HG02943 (cell line): Measurements from ENCODE around the gene CDH9.

ENCODE experiments used
- ATAC-seq: cut with Tn5 transposase; IDR thresholded peaks from one replicate; pipeline ENCODE4 v1.9.1; 2021; ENCODE audit warnings: mild to moderate bottlenecking, low read depth, moderate library complexity; ENCODE audit not compliant: unreplicated experiment

CDH9 gene

GRCh38 chr5:26843677-26844076 is 194.7 kb downstream of the CDH9 start:
- no peak for ATAC-seq

- no peak for ATAC-seq
These were observed 204.8 kb downstream of the CDH9 start for GRCh38 chr5:26833596-26833995.
